ENCODE results near the gene CCDC14. TPM values are rescaled to one million over a fixed set of nuclear protein-coding genes. Genes with fewer than 3 reads are reported as not detected.

CCDC14 gene
- total and polyA plus RNA-seq, 2 experiments from 2014 or later, result 52.5 to 113 TPM

GRCh38 chr3:123986427-123986826, 25.4 kb upstream of the CCDC14 start (continued):
- TF ChIP-seq JUNB (IDR thresholded peaks at IDR 0.05; ENCODE audit: unreplicated experiment) (no peak), ZNF331 (CRISPR knock-in tag; IDR thresholded peaks at IDR 0.05; ENCODE audit: low read depth) (no peak), EZH2phosphoT487 (IDR thresholded peaks at IDR 0.05; ENCODE audit: unreplicated experiment) (no peak)
- TF ChIP-seq, protein P1, sequence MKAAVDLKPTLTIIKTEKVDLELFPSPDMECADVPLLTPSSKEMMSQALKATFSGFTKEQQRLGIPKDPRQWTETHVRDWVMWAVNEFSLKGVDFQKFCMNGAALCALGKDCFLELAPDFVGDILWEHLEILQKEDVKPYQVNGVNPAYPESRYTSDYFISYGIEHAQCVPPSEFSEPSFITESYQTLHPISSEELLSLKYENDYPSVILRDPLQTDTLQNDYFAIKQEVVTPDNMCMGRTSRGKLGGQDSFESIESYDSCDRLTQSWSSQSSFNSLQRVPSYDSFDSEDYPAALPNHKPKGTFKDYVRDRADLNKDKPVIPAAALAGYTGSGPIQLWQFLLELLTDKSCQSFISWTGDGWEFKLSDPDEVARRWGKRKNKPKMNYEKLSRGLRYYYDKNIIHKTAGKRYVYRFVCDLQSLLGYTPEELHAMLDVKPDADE (IDR thresholded peaks at IDR 0.05), result no peak

GRCh38 chr3:123984957-123985356, 23.9 kb upstream of the CCDC14 start:
- Histone ChIP-seq H3F3A (replicated peaks; ENCODE audit: low read depth) (no peaks in the 10 kb centered on the region), H3K4me3 (no peak overlapping the region), H4K20me1 (replicated peaks; ENCODE audit: insufficient read depth) (no peaks in the 10 kb centered on the region), H3K4me2 (no peak overlapping the region), H2AFZ (no peak overlapping the region), H3K27me3 (ENCODE audit: insufficient read depth) (peaks cover 19% of the 10 kb centered on the region), H3K9me2 (ENCODE audit: insufficient read depth) (no peaks in the 10 kb centered on the region), H3K4me1 (ENCODE audit: insufficient read depth) (no peaks in the 10 kb centered on the region; the same call in 1 of the 2 replicates), H3K27ac (ENCODE audit: low read depth) (no peak overlapping the region), H3K79me2 (replicated peaks; ENCODE audit: insufficient read depth) (no peaks in the 10 kb centered on the region), H3K36me3 (ENCODE audit: insufficient read depth) (no peaks in the 10 kb centered on the region)
- DNase-seq (ENCODE audit: low spot score), result no peak
- Mint-ChIP-seq H3K4me1 (peaks cover 2% of the 10 kb centered on the region; the same call in 1 of the 3 replicates), H3K36me3 (ENCODE audit: low read depth) (no peaks in the 10 kb centered on the region), H3K9me3 (no peaks in the 10 kb centered on the region), H3K4me3 (no peak overlapping the region), H3K27me3 (ENCODE audit: insufficient read depth, low read depth, poor library complexity) (peaks cover 2% of the 10 kb centered on the region), H3K27ac (no peak overlapping the region)
- ATAC-seq, result no peak
- TF ChIP-seq EZH2 (IDR thresholded peaks at IDR 0.05; ENCODE audit: low read depth, unreplicated experiment), result no peak
- TF ChIP-seq CREB1 (CRISPR knock-in tag; IDR thresholded peaks at IDR 0.05; ENCODE audit: low read depth), result no peak

DNA sequence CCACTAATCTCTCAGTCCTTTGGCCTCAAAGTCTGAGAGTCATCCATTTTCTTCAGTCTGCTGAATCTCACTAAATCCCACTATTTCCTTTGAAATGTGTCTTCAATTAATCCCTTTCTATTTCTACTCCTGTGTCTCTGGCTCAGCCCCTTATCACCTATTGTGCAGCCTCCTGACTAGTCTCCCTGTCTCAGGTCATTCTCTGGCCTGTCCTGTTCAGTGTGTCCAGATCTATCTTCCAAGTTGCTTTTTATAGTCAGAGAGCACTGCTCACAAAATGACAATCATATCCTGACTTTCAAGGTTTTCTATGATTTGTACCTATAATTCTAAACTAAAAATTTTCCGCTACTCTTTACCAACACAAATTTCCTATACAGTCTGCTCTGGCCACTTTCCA, 23.3 kb upstream of the CCDC14 start:
- Histone ChIP-seq H3K27me3 (ENCODE audit: insufficient read depth) (peaks cover 13% of the 10 kb centered on the region), H3K4me1 (ENCODE audit: insufficient read depth) (no peaks in the 10 kb centered on the region; the same call in 1 of the 2 replicates), H3K79me2 (replicated peaks; ENCODE audit: insufficient read depth) (no peaks in the 10 kb centered on the region), H4K20me1 (replicated peaks; ENCODE audit: insufficient read depth) (no peaks in the 10 kb centered on the region), H3F3A (replicated peaks; ENCODE audit: low read depth) (no peaks in the 10 kb centered on the region), H3K9me2 (ENCODE audit: insufficient read depth) (no peaks in the 10 kb centered on the region), H3K36me3 (ENCODE audit: insufficient read depth) (no peaks in the 10 kb centered on the region), H3K4me3 (no peak overlapping the region), H3K4me2 (no peak overlapping the region), H3K27ac (ENCODE audit: low read depth) (no peak overlapping the region), H2AFZ (0 out of 2 replicates have a peak overlapping the region, but pooled peaks have one; percentile 54)
- no peak for ATAC-seq
- Mint-ChIP-seq H3K27me3 (ENCODE audit: insufficient read depth, low read depth, poor library complexity) (peaks cover 2% of the 10 kb centered on the region), H3K36me3 (ENCODE audit: low read depth) (no peaks in the 10 kb centered on the region), H3K27ac (no peak overlapping the region), H3K4me1 (peaks cover 2% of the 10 kb centered on the region; the same call in 1 of the 3 replicates), H3K4me3 (no peak overlapping the region), H3K9me3 (no peaks in the 10 kb centered on the region)
- TF ChIP-seq EZH2 (IDR thresholded peaks at IDR 0.05; ENCODE audit: low read depth, unreplicated experiment) (no peak), CREB1 (CRISPR knock-in tag; IDR thresholded peaks at IDR 0.05; ENCODE audit: low read depth) (no peak), CTCF (conservative IDR thresholded peaks at IDR 0.05; ENCODE audit: low read depth in 2 of 2) (no peak), ZNF331 (CRISPR knock-in tag; IDR thresholded peaks at IDR 0.05; ENCODE audit: low read depth) (no peak), STAT1 (IDR thresholded peaks at IDR 0.05; ENCODE audit: unreplicated experiment) (no peak)
- TF ChIP-seq, protein P2, sequence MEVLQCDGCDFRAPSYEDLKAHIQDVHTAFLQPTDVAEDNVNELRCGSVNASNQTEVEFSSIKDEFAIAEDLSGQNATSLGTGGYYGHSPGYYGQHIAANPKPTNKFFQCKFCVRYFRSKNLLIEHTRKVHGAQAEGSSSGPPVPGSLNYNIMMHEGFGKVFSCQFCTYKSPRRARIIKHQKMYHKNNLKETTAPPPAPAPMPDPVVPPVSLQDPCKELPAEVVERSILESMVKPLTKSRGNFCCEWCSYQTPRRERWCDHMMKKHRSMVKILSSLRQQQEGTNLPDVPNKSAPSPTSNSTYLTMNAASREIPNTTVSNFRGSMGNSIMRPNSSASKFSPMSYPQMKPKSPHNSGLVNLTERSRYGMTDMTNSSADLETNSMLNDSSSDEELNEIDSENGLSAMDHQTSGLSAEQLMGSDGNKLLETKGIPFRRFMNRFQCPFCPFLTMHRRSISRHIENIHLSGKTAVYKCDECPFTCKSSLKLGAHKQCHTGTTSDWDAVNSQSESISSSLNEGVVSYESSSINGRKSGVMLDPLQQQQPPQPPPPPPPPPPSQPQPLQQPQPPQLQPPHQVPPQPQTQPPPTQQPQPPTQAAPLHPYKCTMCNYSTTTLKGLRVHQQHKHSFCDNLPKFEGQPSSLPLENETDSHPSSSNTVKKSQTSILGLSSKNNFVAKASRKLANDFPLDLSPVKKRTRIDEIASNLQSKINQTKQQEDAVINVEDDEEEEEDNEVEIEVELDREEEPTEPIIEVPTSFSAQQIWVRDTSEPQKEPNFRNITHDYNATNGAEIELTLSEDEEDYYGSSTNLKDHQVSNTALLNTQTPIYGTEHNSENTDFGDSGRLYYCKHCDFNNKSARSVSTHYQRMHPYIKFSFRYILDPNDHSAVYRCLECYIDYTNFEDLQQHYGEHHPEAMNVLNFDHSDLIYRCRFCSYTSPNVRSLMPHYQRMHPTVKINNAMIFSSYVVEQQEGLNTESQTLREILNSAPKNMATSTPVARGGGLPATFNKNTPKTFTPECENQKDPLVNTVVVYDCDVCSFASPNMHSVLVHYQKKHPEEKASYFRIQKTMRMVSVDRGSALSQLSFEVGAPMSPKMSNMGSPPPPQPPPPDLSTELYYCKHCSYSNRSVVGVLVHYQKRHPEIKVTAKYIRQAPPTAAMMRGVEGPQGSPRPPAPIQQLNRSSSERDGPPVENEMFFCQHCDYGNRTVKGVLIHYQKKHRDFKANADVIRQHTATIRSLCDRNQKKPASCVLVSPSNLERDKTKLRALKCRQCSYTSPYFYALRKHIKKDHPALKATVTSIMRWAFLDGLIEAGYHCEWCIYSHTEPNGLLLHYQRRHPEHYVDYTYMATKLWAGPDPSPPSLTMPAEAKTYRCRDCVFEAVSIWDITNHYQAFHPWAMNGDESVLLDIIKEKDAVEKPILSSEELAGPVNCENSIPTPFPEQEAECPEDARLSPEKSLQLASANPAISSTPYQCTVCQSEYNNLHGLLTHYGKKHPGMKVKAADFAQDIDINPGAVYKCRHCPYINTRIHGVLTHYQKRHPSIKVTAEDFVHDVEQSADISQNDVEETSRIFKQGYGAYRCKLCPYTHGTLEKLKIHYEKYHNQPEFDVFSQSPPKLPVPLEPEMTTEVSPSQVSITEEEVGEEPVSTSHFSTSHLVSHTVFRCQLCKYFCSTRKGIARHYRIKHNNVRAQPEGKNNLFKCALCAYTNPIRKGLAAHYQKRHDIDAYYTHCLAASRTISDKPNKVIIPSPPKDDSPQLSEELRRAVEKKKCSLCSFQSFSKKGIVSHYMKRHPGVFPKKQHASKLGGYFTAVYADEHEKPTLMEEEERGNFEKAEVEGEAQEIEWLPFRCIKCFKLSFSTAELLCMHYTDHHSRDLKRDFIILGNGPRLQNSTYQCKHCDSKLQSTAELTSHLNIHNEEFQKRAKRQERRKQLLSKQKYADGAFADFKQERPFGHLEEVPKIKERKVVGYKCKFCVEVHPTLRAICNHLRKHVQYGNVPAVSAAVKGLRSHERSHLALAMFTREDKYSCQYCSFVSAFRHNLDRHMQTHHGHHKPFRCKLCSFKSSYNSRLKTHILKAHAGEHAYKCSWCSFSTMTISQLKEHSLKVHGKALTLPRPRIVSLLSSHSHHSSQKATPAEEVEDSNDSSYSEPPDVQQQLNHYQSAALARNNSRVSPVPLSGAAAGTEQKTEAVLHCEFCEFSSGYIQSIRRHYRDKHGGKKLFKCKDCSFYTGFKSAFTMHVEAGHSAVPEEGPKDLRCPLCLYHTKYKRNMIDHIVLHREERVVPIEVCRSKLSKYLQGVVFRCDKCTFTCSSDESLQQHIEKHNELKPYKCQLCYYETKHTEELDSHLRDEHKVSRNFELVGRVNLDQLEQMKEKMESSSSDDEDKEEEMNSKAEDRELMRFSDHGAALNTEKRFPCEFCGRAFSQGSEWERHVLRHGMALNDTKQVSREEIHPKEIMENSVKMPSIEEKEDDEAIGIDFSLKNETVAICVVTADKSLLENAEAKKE (CRISPR knock-in tag; IDR thresholded peaks at IDR 0.05), result no peak
- DNase-seq (ENCODE audit: low spot score), result no peak
